Activated naive CD4-positive, alpha-beta T cell treated with anti-CD3 and anti-CD28 coated beads, Interleukin-2, amount 50 U/mL, for 72 hours (primary cell): Measurements from ENCODE around the gene GNAZ. TPM values are rescaled to one million over a fixed set of nuclear protein-coding genes. Genes with fewer than 3 reads are reported as not detected.
A peak's percentile ranks its signal among the peaks of the same experiment; 100 is the strongest.

Experiments
- ATAC-seq, 2 donors: fragments of 150-1000 bp; cut with Tn5 transposase; 2 replicates each; pipeline ENCODE4 v1.10.0; 2021; ENCODE audit warnings: mild to moderate bottlenecking in 2 of 2, moderate library complexity in 2 of 2
- DNase-seq, 2 donors: peaks; one replicate each; pipeline ENCODE4 v3.0.0; 2021 to 2022; ENCODE audit warnings: low spot score in 2 of 2
- H3K27ac Mint-ChIP-seq, 2 donors: one replicate each; pipeline ENCODE4 v1.8.0; 2022; ENCODE audit warnings: mild to moderate bottlenecking in 2 of 2, mixed read lengths in 2 of 2
- H3K36me3 Mint-ChIP-seq, 2 donors: one replicate each; pipeline ENCODE4 v1.8.0; 2022; ENCODE audit warnings: mixed read lengths in 2 of 2
- H3K9me3 Mint-ChIP-seq, 2 donors: one replicate each; pipeline ENCODE4 v1.8.0; 2022; ENCODE audit warnings: mixed read lengths in 2 of 2
- total RNA-seq, 2 donors: library from RNA; stranded (reverse); gene quantifications; one replicate each; pipeline ENCODE4 v1.2.3, GENCODE V29; 2022

GNAZ gene
- total RNA-seq, 2 donors from 2014 or later = 0.39 to 0.61 TPM

DNA sequence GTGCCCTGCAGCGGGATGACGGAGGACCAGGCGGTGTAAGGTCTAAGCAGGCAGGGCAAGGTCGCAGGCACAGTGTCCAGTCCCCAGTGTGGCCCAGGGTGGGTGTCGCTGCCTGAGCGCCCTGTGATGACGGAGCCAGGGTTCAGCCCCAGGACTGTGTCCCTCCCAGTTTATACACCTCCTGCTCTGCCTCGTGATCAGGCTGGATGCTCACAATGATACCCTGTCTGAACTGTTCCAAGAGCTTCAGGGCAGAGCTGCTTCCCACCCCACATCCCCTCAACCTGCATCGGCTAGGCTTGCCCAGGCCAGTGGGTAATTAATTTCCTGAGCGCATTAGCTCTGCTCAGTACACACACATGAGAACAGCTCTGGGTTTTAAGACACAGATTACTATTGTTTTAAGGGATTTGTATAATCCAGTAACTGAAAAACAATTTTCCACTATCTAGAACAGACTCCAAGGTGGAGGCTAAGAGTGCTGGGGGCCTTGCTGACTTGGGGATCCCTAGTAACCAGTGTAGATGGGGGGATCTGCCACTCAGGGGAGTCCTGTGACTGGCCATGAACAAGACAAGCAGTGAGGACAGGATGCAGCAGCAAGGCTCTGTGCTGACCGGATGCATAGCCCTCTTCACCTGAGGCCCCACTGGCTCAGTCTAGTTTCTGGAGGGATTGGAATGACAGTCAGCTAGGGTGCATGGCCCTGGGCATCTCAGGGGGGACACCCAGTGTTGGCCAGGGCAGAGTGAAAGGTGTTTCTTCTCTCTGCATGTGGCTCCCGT lies 34.1 kb downstream of the GNAZ start:
- Mint-ChIP-seq H3K27ac (no peak overlapping the region), H3K36me3 (no peaks in the 10 kb centered on the region), H3K9me3 (no peaks in the 10 kb centered on the region)
- ATAC-seq (no peak), DNase-seq (no peak)

DNA sequence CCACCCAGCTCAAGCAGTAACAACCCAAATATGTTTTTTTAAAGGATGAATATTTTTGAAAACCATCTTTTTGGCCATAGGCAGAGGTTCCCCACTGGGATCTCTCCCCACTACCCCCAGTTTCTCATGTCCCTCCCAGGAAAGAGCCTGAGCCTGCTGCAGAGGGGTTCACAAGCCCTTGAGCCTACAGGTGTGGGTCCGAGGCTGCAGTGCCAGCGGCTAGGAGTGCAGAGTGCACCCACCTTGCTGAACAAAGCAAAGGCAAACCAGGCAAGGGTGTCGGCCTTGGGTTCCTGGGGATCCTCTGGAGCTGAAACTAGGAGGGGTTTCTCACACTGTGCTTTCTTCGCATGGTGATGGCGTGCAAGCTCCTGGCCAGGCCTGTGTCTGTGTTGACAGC lies 35.0 kb downstream of the GNAZ start:
- Mint-ChIP-seq H3K27ac (no peak overlapping the region), H3K36me3 (no peaks in the 10 kb centered on the region), H3K9me3 (no peaks in the 10 kb centered on the region)
- no peak for DNase-seq
- no peak for ATAC-seq

DNA sequence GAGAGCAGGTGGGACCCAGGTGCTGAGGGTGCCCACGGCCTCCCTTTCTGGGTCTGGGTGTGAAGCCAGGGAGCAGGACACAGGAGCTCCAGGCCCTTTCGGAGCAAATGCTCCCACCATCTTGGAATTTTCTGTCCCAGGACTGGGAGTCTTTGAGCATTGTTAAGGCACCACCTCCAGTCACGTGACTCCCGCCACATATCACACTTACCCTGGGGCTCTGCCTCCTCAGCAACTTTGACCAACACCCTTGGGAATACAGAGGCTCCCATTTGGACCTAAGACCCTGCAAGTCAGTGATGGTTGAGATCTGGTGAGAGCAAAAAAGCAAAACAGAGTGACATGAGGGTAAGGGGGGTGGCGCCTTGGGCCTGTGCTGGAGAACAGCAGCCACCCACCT lies 35.6 kb downstream of the GNAZ start:
- Mint-ChIP-seq H3K27ac (no peak overlapping the region), H3K9me3 (no peaks in the 10 kb centered on the region), H3K36me3 (no peaks in the 10 kb centered on the region)
- ATAC-seq (no peak), DNase-seq (no peak)

DNA sequence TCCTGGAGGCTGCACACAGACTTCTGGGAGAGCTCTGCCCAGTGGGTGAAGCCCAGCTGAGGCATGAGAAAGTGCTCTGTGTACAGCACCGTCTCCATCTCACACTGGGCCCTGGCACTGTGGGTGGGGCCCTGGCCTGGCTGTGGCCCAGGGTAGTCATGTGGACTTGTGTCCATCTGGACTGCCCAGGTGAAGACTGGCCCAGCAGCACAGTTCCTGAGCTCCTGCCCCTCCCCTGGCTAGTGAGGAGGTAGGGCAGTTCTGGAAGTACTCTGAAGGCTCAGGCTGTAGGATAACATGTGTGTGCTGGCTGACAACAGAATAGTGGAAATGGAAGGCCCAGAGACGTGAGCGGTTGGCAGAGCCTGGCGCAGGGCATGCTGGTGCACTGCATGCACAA lies 36.0 kb downstream of the GNAZ start:
- no peaks in the 10 kb centered on the region for H3K36me3 Mint-ChIP-seq
- ATAC-seq (no peak), DNase-seq (no peak)
- H3K9me3 Mint-ChIP-seq = no peaks in the 10 kb centered on the region
- no peak overlapping the region for H3K27ac Mint-ChIP-seq

DNA sequence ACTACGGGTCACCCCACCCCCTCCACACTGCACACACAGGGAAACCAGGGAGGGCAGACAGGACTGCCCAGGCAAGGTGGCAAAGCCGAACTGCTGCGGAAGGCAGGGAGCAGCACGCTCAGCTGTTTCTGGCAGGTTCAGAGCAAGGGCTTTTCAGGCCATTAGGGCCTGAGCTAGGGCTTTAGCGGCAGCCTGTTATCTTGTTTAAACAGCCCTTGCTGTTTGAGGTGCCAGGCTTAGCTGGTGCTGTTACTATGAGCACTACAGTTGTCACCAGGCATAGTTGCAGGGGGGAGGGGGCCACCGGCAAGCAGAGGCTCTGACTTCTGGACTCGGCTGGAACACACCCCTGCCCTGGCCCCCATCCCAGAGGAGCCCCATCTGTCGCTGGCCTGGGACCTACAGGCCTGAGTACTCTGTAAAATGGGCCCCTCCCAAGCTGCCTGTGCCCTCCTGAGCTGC lies 36.6 kb downstream of the GNAZ start:
- no peaks in the 10 kb centered on the region for H3K9me3 Mint-ChIP-seq
- no peak for ATAC-seq
- no peak overlapping the region for H3K27ac Mint-ChIP-seq
- no peaks in the 10 kb centered on the region for H3K36me3 Mint-ChIP-seq
- no peak for DNase-seq

DNA sequence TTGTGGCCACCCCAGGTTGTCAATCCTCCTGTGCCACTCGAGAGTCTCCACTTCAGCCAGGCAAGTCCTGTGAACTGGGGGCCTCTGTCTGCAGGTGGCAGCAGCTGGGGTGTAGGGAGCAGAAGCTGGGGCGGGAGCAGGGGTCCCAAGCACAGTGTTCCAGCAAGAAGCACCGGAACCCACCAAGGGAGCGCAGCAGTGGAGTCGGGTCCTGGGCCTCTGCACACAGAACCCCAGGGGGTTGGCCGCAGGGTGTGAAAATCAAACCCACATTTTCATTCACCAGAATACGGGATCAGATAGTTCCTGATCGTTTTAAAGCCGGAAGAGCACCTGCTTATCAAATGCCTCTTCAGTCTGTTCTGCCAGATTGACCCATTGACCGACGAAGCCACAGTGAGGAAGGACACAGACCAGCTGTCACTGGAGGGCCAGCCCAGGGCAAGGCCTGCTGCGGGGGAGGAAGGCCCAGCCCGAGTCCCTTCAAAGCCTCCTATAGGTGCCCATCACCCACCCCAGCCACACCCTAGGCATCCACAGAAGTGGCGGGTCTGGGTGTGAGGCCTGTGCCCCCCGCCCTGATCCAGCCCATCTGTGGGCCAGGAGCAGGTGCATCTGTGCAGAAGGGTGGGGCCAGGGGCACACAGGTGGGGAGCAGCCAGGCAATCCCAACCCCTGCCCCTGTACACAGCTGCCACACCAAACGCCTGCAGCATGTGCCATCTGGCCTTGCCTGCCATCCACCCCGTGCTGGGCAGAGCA lies 37.3 kb downstream of the GNAZ start:
- DNase-seq (no peak), ATAC-seq (no peak)
- Mint-ChIP-seq H3K27ac (no peak overlapping the region), H3K9me3 (no peaks in the 10 kb centered on the region), H3K36me3 (no peaks in the 10 kb centered on the region)

DNA sequence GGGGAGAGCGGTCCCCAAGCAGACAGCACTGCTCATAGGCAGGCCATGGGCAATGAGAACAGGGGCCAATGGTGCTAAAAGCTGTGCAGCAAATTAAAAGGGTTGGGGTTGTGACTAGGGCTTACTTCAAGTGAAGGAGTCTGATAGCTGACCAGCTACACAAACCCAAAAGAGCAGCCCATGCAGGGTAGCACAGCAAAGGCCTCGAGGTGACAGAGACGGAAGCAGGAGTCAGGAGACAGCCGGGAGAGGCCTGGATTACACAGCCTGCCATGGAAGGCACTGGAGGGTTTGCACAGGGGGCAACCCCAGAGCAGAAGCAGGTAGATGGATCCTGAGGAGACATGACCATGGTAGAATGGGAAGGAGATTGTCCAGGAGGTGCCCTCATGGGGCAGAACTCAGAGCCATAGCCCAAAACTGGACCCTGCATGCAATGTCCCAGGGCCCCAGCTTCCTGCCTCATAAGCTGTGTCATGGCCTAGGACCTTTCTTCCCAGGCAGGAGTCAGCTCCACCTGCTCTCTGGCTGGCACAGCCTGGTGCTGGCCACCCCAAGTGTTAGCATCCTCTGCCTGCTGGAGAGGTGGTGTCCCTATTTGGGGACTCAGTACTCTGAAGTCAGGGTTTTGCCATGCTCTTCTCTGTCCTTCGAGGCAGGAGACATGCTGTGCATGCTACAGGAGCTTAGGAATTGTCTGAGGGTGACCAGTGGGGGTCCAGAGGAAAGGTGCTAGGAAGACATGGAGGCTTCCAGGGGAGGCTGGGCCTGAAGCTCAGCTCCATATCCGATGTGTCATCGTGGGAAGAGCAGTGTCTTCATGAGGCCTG lies 38.1 kb downstream of the GNAZ start:
- ATAC-seq (no peak), DNase-seq (no peak)
- Mint-ChIP-seq H3K36me3 (no peaks in the 10 kb centered on the region), H3K9me3 (no peaks in the 10 kb centered on the region), H3K27ac (peak overlapping the region in 1 of 2 donors; percentile 69)

DNA sequence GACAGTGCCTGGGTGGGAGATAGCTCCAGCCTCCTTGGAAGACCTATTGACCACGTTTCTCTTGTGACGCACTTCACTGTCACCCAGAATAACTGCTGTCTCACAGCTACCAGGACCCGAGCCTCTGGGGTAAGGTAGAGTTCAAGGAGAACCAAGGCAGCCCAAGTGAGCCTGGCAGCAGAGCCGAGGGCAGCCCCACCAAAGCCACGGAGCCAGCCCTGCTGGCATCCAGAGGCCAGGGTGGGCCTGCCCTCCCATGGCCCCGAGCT lies 38.7 kb downstream of the GNAZ start:
- no peaks in the 10 kb centered on the region for H3K36me3 Mint-ChIP-seq
- DNase-seq (no peak), ATAC-seq (no peak)
- no peaks in the 10 kb centered on the region for H3K9me3 Mint-ChIP-seq
- H3K27ac Mint-ChIP-seq = peak overlapping the region in 1 of 2 donors; percentile 69

DNA sequence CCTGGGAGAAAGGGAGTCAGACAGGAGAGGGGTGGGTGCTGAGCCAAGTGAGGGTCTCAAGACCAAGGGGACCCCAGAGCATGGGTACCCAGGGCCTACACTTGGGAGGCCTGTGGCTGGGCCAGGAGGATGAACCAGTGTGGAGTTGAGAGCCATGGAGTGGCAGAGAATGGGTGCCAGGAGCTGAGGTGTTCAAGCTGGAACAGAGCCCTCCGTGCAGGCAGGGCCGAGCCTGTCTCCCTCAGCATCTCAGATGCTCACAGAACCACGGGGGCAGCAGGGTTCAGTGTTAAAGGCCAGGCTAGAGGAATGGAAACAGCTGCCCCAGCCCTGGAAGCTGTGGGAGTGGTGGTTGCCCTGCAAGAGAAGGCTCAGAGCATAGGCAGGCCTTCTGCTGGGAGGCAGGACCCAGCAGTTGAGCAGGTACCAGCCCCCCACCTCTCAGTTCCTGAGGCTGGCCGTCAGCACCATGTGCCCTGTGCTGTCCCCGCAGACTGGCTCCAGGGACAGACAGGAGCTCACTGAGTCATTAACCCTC lies 39.2 kb downstream of the GNAZ start:
- H3K27ac Mint-ChIP-seq = peak overlapping the region; percentile 44 to 69
- ATAC-seq (no peak), DNase-seq (no peak)
- H3K36me3 Mint-ChIP-seq = no peaks in the 10 kb centered on the region
- no peaks in the 10 kb centered on the region for H3K9me3 Mint-ChIP-seq

DNA sequence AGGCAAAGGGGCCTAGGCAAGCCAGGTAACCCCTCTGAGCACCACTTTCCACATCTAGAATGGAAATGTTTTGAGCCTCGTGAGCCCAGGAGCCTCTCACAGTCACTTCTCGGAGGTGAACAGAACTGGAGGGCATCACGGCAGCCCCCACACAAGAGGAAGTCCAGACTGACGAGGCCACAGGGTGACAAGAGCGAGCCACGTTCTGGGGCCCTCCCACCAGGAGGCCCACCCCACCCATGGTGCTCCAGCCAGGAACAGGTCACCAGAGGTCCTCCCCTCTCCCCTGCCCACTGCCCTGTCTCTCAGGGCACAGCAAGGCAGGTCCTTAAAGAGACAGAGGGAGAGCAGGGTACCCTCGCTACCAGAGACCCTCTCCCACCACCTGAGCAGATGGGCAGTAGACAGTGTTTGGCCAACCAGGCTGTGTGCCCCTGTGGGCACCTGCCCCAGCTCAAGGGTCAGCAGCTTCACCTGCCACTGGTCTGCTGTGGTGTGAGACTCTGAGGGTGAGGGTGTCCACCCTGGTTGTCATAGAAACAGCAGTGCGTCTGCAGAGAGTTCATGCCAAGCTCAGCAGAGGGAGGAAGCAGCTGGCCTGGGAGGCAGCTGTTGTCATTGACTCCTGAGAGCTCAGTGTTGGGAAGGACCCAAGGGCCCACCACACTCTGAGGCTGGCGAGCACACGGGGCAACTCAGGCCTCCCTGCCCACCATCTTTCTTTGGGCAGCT lies 40.0 kb downstream of the GNAZ start:
- DNase-seq (no peak), ATAC-seq (no peak)
- Mint-ChIP-seq H3K27ac (no peak overlapping the region), H3K36me3 (no peaks in the 10 kb centered on the region), H3K9me3 (no peaks in the 10 kb centered on the region)

DNA sequence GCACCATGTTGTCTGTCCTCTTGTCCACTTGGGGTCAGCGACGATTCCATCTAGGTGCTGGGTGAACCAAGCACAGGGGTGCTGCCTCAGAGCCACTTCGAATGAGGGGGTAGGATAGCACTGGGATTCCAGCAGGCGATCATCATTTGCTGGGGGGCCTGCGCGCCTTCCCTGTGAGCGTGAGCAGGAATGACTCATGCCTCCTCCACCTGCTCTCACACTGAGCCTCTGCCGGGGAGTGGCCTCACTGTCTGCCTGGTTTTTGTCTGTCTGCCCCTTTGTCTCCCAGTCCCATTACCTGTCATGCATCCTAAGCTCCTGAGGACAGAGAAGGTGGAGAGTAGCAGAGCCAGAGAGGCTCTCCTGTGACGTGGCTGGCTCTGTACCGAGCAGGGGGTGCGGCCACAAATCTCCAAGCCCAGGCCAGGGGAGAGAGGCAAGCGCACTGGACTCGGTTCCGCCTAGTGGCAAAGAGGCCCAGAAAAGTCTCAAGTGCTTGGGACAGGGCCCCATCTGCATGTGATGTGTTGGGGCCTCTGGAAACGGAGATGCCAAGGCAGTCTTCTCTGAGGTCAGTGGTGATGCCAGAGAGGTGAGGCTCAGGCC lies 40.7 kb downstream of the GNAZ start:
- Mint-ChIP-seq H3K36me3 (no peaks in the 10 kb centered on the region), H3K9me3 (no peaks in the 10 kb centered on the region), H3K27ac (no peak overlapping the region)
- DNase-seq (no peak), ATAC-seq (no peak)

DNA sequence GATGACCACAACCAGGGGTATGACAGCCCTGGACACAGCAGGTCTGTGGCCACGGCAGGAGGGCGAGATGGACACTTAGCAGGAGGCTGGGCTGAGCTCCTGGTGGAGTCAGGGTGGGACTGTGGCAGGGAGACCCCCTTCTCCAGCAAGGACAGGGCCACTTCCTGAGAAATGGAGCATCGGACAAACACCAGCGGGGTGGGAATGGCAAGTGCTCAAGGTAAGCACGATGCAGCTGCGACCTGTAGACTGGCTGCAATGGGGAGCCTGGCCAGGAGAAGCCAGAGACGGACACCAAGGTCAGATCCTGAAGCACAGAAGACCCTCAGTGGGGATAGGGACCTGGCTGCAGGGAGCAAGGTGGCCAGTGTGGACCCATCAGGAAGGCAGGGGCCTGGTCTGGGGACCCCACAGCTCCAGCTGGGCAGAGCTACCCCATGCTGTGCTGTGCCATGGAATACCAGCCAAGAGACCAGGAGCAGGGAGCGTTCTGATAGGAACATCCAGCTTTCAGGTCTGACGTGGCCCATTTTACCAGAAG lies 42.2 kb downstream of the GNAZ start:
- H3K36me3 Mint-ChIP-seq = no peaks in the 10 kb centered on the region
- no peaks in the 10 kb centered on the region for H3K9me3 Mint-ChIP-seq
- peak overlapping the region in 1 of 2 donors; percentile 36 for H3K27ac Mint-ChIP-seq
- no peak for DNase-seq
- ATAC-seq = no peak

DNA sequence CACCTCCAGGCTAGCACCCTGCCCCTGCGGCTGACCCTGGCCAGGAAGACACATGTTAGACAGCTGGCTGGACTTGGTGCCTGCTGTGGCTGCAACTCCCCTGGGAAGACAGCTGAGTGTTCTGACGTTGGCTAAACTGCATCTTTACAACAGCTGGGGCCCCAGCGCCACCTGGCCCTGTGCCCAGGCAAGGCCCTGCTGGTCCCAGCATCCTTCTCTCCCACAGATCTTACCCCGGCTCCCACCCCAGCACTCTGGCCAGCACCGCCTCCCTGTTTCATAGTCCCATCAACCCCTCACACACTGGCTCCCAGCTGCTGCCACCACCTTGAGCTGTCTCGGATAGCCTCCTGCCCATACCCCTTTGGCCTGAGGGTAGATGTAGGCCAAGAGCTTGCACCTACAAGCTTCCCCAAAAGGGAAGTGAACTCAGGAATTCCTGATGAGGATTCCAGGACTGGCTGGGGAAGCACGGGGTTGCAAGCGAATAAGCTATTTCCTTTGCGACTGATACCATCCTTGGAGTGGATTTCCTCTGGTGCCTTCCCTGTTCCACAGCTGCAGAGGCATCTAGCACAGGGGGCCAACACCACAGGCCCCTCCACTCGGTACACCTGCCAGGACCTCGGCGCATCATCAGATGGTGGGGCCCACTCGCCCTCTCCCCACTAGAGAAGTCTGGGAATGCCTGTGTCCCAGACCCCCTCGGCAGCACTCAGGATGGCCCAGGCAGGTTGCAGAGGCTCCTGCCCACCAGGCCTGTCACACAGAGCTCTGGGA lies 42.9 kb downstream of the GNAZ start:
- Mint-ChIP-seq H3K27ac (no peak overlapping the region), H3K36me3 (no peaks in the 10 kb centered on the region), H3K9me3 (no peaks in the 10 kb centered on the region)
- ATAC-seq = no peak
- no peak for DNase-seq

DNA sequence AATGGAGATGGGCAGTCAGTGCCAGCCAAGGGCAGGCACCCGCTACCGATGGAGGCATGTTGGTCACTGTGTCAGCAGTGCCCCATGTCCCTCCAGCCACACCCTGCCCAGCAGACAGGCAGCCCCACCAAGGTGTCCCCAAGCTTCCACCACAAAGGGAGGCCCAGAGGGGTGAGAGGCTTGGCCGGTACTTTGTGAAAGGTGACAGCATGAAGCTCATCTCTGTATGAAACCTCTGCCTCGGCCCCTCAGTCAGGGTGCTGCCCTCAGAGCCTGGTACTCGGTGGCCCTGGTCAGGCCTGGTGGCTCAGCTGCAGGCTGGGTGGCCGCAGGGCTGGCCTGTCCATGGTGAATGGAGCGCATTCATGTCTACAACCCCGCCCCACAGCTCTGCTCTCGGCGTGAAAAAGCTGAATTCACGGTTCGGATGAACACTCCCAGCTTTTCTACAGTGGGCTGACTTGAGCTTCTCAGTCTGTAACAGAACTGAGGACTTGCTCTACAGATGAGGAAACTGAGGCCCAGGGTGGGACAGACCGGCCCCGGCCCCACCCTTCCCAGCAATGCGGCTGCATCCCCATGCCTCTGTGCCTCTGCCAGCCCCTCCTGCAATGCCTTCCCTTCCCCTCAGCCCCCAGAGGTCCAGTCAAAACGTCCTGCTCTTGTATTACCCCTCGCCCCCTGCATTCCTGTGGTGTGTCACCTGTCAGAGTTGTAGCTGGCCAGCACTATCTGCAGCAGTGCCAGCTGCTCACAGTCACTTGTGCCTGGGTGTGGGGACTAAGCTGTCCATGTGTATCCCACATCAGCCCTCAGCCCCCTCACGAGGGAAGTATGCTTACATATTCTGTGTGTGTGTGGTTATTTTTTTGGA lies 43.8 kb downstream of the GNAZ start:
- DNase-seq (no peak), ATAC-seq (no peak)
- Mint-ChIP-seq H3K9me3 (no peaks in the 10 kb centered on the region), H3K36me3 (no peaks in the 10 kb centered on the region), H3K27ac (no peak overlapping the region)

DNA sequence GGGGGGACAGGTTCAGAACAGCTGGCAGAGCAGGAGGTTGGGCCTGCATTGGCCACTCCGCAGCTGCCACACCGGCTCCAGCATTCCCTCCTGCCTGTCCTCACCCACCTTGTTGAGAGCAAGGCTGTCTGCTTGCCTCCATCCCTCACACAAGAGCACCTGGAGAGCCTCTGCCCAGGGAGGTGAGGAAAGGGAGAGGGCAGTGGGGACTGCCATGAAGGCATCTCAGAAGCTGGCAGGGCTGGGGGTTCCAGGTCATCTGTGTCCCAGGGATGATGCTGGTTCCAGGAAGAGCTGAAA lies 44.4 kb downstream of the GNAZ start:
- peaks cover 4 to 5% of the 10 kb centered on the region in 2 donors for H3K36me3 Mint-ChIP-seq
- peaks cover 5 to 6% of the 10 kb centered on the region in 2 donors for H3K9me3 Mint-ChIP-seq
- no peak for ATAC-seq
- no peak overlapping the region for H3K27ac Mint-ChIP-seq
- DNase-seq = no peak
